SJSA1 (cell line): ENCODE results near the gene DEFB129. TPM values are rescaled to one million over a fixed set of nuclear protein-coding genes. Genes with fewer than 3 reads are reported as not detected.
A peak's percentile ranks its signal among the peaks of the same experiment; 100 is the strongest.
"Not testable (repeated sequence)": the region's sequence is repeated elsewhere in the genome, so short reads cannot be mapped to it uniquely, and the experiment has no call there.

ENCODE experiments used
- DNase-seq, 2 experiments: peaks; one replicate each; pipeline ENCODE4 v3.0.0-alpha.2; 2015 to 2020; ENCODE audit warnings: low spot score in 2 of 2, low read depth in 1 of 2
- H3K27ac ChIP-seq: fragments of 250-450 bp; sonication (Bioruptor Pico); 2 replicates; pipeline ENCODE4 v1.5.1; 2020; ENCODE audit warnings: mild to moderate bottlenecking, moderate library complexity
- H3K27me3 ChIP-seq: fragments of 250-450 bp; sonication (Bioruptor Pico); replicated peaks from 2 replicates; pipeline ENCODE4 v1.5.1; 2020; ENCODE audit warnings: mild to moderate bottlenecking, moderate library complexity
- H3K36me3 ChIP-seq: fragments of 250-450 bp; sonication (Bioruptor Pico); 2 replicates; pipeline ENCODE4 v1.5.1; 2020; ENCODE audit warnings: mild to moderate bottlenecking
- H3K4me1 ChIP-seq: fragments of 250-450 bp; sonication (Bioruptor Pico); replicated peaks from 2 replicates; pipeline ENCODE4 v1.6.1; 2021; ENCODE audit warnings: mild to moderate bottlenecking
- H3K4me3 ChIP-seq: fragments of 250-450 bp; sonication (Bioruptor Pico); 2 replicates; pipeline ENCODE4 v1.5.1; 2020; ENCODE audit warnings: mild to moderate bottlenecking
- H3K9me3 ChIP-seq: fragments of 250-450 bp; sonication (Bioruptor Pico); replicated peaks from 2 replicates; pipeline ENCODE4 v1.5.1; 2020; ENCODE audit warnings: mild to moderate bottlenecking
- total RNA-seq: library from RNA; depleted of rRNA; stranded (reverse); fragments of >200 nt; shearing (Covaris generic); gene quantifications from 2 replicates; pipeline ENCODE4 v1.2.3, GENCODE V29; 2014

DEFB129 gene
- total RNA-seq, 1 experiment from 2014 or later: not detected

GRCh38 chr20:221258-221830, 5.7 kb upstream of the DEFB129 start:
- H3K36me3 ChIP-seq: no peaks in the 10 kb centered on the region
- no peak overlapping the region for H3K4me3 ChIP-seq
- no peak for DNase-seq

GRCh38 chr20:225879-226278, 1.2 kb upstream of the DEFB129 start:
- not testable (repeated sequence) for H3K4me1 ChIP-seq, H3K36me3 ChIP-seq, H3K27ac ChIP-seq, DNase-seq, H3K27me3 ChIP-seq, H3K4me3 ChIP-seq, H3K9me3 ChIP-seq

More at GRCh38 chr20:221258-221830, 5.7 kb upstream of the DEFB129 start:
- Histone ChIP-seq H3K27me3 (0 out of 2 replicates have a peak, but pooled peaks cover 12% of the 10 kb centered on the region), H3K27ac (no peak overlapping the region), H3K4me1 (no peaks in the 10 kb centered on the region), H3K9me3 (no peaks in the 10 kb centered on the region)

- H3K4me3 ChIP-seq: no peak overlapping the region
- no peaks in the 10 kb centered on the region for H3K4me1 ChIP-seq
- DNase-seq: no peak
- H3K27ac ChIP-seq: no peak overlapping the region
- H3K36me3 ChIP-seq: no peaks in the 10 kb centered on the region
- H3K9me3 ChIP-seq: no peaks in the 10 kb centered on the region
- peaks cover 2% of the 10 kb centered on the region for H3K27me3 ChIP-seq
Observed at GRCh38 chr20:227439-228105, 514 bp downstream of the DEFB129 start.

- no peaks in the 10 kb centered on the region; the same call in none of the 2 replicates for H3K27me3 ChIP-seq
- H3K4me1 ChIP-seq: no peaks in the 10 kb centered on the region
- no peak for DNase-seq
- no peaks in the 10 kb centered on the region for H3K36me3 ChIP-seq
- H3K4me3 ChIP-seq: no peak overlapping the region
- no peak overlapping the region for H3K27ac ChIP-seq
- H3K9me3 ChIP-seq: no peaks in the 10 kb centered on the region
Observed at GRCh38 chr20:235891-236290, 8.8 kb downstream of the DEFB129 start.

- Histone ChIP-seq H3K27me3 (peaks cover under 1% of the 10 kb centered on the region), H3K36me3 (no peaks in the 10 kb centered on the region), H3K9me3 (no peaks in the 10 kb centered on the region), H3K27ac (no peak overlapping the region), H3K4me1 (no peaks in the 10 kb centered on the region), H3K4me3 (no peak overlapping the region)
- no peak for DNase-seq
Observed at GRCh38 chr20:237489-237888, 10.4 kb downstream of the DEFB129 start.

GRCh38 chr20:237929-238328, 10.9 kb downstream of the DEFB129 start:
- Histone ChIP-seq H3K36me3 (no peaks in the 10 kb centered on the region), H3K27me3 (peaks cover 5% of the 10 kb centered on the region; the same call in 1 of the 2 replicates), H3K4me3 (no peak overlapping the region), H3K9me3 (no peaks in the 10 kb centered on the region), H3K27ac (no peak overlapping the region), H3K4me1 (no peaks in the 10 kb centered on the region)
- no peak for DNase-seq

GRCh38 chr20:242905-243304, 15.8 kb downstream of the DEFB129 start:
- Histone ChIP-seq H3K4me1 (no peaks in the 10 kb centered on the region), H3K27me3 (peaks cover 8% of the 10 kb centered on the region; the same call in 1 of the 2 replicates), H3K9me3 (no peaks in the 10 kb centered on the region), H3K27ac (no peak overlapping the region), H3K36me3 (no peaks in the 10 kb centered on the region), H3K4me3 (no peak overlapping the region)
- DNase-seq: no peak

- Histone ChIP-seq H3K36me3 (no peaks in the 10 kb centered on the region), H3K4me3 (no peak overlapping the region), H3K27ac (no peak overlapping the region), H3K27me3 (peaks cover 13% of the 10 kb centered on the region), H3K9me3 (no peaks in the 10 kb centered on the region), H3K4me1 (no peaks in the 10 kb centered on the region)
- no peak for DNase-seq
Observed at GRCh38 chr20:251354-251753, 24.3 kb downstream of the DEFB129 start.

- H3K9me3 ChIP-seq: no peaks in the 10 kb centered on the region
- no peak for DNase-seq
- peaks cover 24% of the 10 kb centered on the region for H3K27me3 ChIP-seq
- no peak overlapping the region for H3K4me3 ChIP-seq
- H3K4me1 ChIP-seq: no peaks in the 10 kb centered on the region
- H3K27ac ChIP-seq: no peak overlapping the region
- no peaks in the 10 kb centered on the region for H3K36me3 ChIP-seq
Observed at GRCh38 chr20:252801-253200, 25.7 kb downstream of the DEFB129 start.

GRCh38 chr20:253447-253846, 26.4 kb downstream of the DEFB129 start:
- H3K27me3 ChIP-seq: peaks cover 24% of the 10 kb centered on the region
- not testable (repeated sequence) for H3K4me1 ChIP-seq, H3K4me3 ChIP-seq, H3K9me3 ChIP-seq, H3K27ac ChIP-seq, H3K36me3 ChIP-seq, DNase-seq

- Histone ChIP-seq H3K4me3 (no peak within 1 kb of the TSS), H3K36me3 (no peaks in the 10 kb centered on the region), H3K27me3 (peaks cover 16% of the 10 kb centered on the region), H3K27ac (no peak within 1 kb of the TSS), H3K9me3 (no peaks in the 10 kb centered on the region), H3K4me1 (no peaks in the 10 kb centered on the region)
- DNase-seq: no peak
Observed at GRCh38 chr20:257419-257818, 30.4 kb downstream of the DEFB129 start, which contains the start of gene DEFB132. TSS of gene DEFB132 (plus strand) at chr20:257724. CDS start at chr20:257779, 55 bp downstream.

- Histone ChIP-seq H3K27ac (no peak overlapping the region), H3K4me3 (no peak overlapping the region), H3K9me3 (no peaks in the 10 kb centered on the region), H3K4me1 (no peaks in the 10 kb centered on the region), H3K27me3 (peaks cover 16% of the 10 kb centered on the region), H3K36me3 (no peaks in the 10 kb centered on the region)
- DNase-seq: no peak
Observed at GRCh38 chr20:258269-258858, 31.3 kb downstream of the DEFB129 start.

GRCh38 chr20:258963-259362, 31.9 kb downstream of the DEFB129 start:
- Histone ChIP-seq H3K4me3 (no peak overlapping the region), H3K27me3 (peaks cover 16% of the 10 kb centered on the region), H3K36me3 (no peaks in the 10 kb centered on the region), H3K4me1 (no peaks in the 10 kb centered on the region), H3K27ac (no peak overlapping the region), H3K9me3 (no peaks in the 10 kb centered on the region)
- peak in 1 of 2 experiments; percentile 19 for DNase-seq

- H3K36me3 ChIP-seq: no peaks in the 10 kb centered on the region
- H3K4me3 ChIP-seq: no peak overlapping the region
- DNase-seq: no peak
- H3K9me3 ChIP-seq: no peaks in the 10 kb centered on the region
- no peaks in the 10 kb centered on the region for H3K4me1 ChIP-seq
- peaks cover 16% of the 10 kb centered on the region for H3K27me3 ChIP-seq
- H3K27ac ChIP-seq: no peak overlapping the region
Observed at GRCh38 chr20:259981-260380, 32.9 kb downstream of the DEFB129 start.
